Peyer's patch (tissue), 4 donors: ENCODE data around the gene APC.

ENCODE experiments used
- CTCF ChIP-seq, 6 experiments: fragments of 450-650 bp in 4 of 6; fragments of 200-600 bp in 2 of 6; sonication (generic) in 1 of 6; IDR thresholded peaks; one replicate each; pipeline ENCODE4 v1.5.1; 2017 to 2019; ENCODE audit warnings: antibody characterized with exemption in 6 of 6, mild to moderate bottlenecking in 3 of 6, moderate library complexity in 1 of 6
- POLR2A ChIP-seq, 2 donors: fragments of 450-650 bp; IDR thresholded peaks; one replicate each; pipeline ENCODE4 v1.5.1; 2017; ENCODE audit warnings: antibody characterized with exemption in 2 of 2, mild to moderate bottlenecking in 2 of 2, moderate library complexity in 2 of 2

GRCh38 chr5:112849912-112850311, 112.2 kb downstream of the APC start:
- TF ChIP-seq POLR2A (IDR thresholded peaks at IDR 0.05) (no peak), CTCF (IDR thresholded peaks at IDR 0.05) (no peak)
